H1 (cell line): ENCODE results near the gene ADSS1. TPM values are rescaled to one million over a fixed set of nuclear protein-coding genes. Genes with fewer than 3 reads are reported as not detected.

Experiments
- CEBPB ChIP-seq: IDR thresholded peaks from 2 replicates; pipeline ENCODE4 v1.6.1; 2012; ENCODE audit warnings: low read depth, low read length
- EP300 ChIP-seq, 2 experiments: IDR thresholded peaks; 1 replicate in 1 of 2; 2 replicates in 1 of 2; pipeline ENCODE4 v1.6.1; 2011 to 2012; ENCODE audit warnings: low read depth in 2 of 2, low read length in 2 of 2, mild to moderate bottlenecking in 2 of 2, borderline replicate concordance in 1 of 2, inconsistent platforms in 1 of 2, moderate library complexity in 1 of 2
- ZNF274 ChIP-seq: IDR thresholded peaks from 2 replicates; pipeline ENCODE4 v1.7.0; 2012; ENCODE audit warnings: low read length, borderline replicate concordance; ENCODE audit errors: extremely low read depth
- polyA plus RNA-seq, 7 experiments: library from polyadenylated mRNA; depleted of rRNA in 3 of 7; stranded (reverse) in 5 of 7; unstranded in 2 of 7; fragments of >200 nt in 5 of 7; fragments of 200-250 nt in 2 of 7; gene quantifications; 1 replicate in 5 of 7; 2 replicates in 1 of 7; 4 replicates in 1 of 7; pipeline versions ENCODE4 v1.2.1 to v1.2.3, GENCODE V29; 2011 to 2013; ENCODE audit warnings: missing spikeins in 2 of 7, mixed read lengths in 2 of 7
- total RNA-seq: library from RNA; stranded (reverse); fragmentation: NEBNext Ultra II Directional; extraction: Animal tissue kit (Norgen Biotek cat#: 25700); gene quantifications from 2 replicates; pipeline ENCODE4 v1.2.1, GENCODE V29; 2021

ADSS1 gene
- total and polyA plus RNA-seq, 2 of the 8 experiments (the other 6 are each of a cell fraction or from before 2014, with no cell fraction given), result 7.1 to 7.9 TPM

DNA sequence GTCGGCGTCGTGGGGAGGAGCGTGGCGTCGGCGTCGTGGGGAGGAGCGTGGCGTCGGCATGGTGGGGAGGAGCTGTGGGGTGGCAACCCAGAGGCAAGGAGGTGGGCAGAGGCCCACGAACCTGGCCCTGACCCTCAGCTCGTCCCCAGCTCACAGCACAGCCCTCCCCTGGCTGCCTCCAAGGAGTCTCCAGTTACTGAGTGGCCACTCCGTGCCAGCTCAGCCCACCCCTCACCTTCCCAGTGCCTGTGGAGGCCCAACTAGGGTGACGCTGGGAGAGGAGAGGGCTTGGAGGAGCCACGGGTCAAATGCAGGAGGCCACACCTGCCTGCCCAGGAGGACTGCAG is 5.8 kb downstream of the ADSS1 start (continued):
- TF ChIP-seq CEBPB (no peak), EP300 (IDR thresholded peaks at IDR 0.05; ENCODE audit: borderline replicate concordance in 1 of 2, low read depth in 2 of 2, low read length in 2 of 2) (no peak), ZNF274 (no peak)
